HG03469 (cell line): ENCODE data around the gene TMC5.

Source experiments
- ATAC-seq: cut with Tn5 transposase; IDR thresholded peaks from one replicate; pipeline ENCODE4 v1.9.1; 2021; ENCODE audit warnings: mild to moderate bottlenecking, moderate library complexity, moderate number of reproducible peaks; ENCODE audit not compliant: unreplicated experiment

TMC5 gene

DNA sequence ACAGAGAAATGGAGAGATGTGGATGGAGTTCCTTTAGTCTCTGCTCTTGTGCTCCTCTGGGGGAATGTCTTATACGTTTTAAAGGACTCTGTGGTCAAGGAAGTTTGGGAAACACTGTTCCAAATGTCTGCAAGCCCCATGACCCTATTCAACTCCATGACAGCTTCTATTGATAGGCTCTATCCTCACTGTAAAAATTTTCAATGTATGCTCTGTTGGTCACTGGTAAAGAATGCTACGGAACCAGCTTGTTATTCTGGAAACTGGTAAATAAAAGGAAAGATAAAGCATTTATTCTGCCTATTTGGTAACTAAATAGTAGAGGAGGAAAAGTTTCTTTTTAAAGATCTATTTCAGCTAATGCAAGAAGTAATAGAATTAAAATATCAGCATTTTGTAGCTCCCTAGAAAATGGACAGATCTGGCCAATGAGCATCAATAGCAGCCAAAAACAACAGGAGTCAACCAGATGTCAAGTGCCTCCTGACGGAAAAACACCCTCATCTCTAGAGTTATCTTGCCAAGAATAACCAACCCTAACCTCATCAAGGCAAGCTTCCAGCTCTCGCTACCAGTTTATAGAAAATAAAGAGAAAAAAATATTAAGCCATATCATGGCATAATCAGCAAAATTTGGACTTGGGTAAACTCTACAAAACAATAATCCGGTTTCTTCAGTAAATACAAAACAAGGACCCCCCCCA is 88.1 kb downstream of the TMC5 start:
- no peak for ATAC-seq

DNA sequence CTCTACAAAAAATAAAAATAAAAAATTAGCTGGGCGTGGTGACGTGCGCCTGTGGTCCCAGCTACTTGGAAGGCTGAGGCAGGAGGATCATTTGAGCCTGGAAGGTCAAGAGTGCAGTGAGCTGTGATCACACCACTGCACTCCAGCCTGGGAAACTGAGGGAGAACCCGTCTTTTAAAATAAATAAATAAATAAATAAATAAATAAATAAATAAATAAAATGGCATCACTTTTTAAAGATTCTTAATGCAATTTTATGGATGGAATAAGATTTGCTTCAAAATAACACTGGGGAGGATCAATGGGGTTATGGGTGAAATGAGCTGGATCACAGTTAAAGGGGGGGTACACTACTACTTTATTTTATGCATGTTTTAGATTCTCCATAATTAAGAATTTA is 89.3 kb downstream of the TMC5 start:
- no peak for ATAC-seq

DNA sequence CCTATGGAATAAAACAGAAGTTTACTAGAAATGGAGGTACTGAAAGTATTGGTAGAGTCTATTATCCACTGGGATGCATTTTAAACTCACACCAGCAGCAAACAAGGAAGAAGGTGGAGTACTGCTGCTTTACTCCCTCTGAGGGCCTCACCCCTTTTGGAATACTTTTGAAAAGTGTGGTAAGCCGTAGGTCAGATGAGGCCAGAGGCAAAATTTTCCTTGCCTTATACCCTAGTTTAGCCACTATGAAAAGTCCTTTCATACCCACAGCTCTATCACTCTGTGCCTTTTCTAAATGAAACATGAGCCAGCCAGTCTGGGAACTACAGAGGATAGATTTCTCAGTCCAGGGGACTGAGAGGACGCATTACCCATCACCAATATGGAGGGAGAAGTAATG is 90.2 kb downstream of the TMC5 start:
- no peak for ATAC-seq

DNA sequence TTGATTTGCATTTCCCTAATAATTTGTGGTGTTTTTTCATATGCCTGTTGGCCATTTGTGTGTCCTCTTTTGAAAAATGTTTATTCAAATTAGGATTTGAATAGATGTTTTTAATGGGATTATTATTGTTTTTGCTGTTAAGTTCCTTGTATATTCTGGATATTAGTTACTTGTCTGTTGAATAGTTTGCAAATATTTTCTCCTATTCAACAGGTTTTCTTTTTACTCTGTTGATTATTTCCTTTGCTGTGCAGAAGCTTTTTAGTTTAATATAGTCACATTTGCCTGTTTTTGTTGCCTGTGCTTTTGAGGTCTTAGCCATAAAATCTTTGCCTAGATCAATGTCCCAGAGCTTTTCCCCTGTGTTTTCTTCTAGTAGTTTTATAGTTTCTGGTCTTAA is 94.6 kb downstream of the TMC5 start:
- no peak for ATAC-seq

DNA sequence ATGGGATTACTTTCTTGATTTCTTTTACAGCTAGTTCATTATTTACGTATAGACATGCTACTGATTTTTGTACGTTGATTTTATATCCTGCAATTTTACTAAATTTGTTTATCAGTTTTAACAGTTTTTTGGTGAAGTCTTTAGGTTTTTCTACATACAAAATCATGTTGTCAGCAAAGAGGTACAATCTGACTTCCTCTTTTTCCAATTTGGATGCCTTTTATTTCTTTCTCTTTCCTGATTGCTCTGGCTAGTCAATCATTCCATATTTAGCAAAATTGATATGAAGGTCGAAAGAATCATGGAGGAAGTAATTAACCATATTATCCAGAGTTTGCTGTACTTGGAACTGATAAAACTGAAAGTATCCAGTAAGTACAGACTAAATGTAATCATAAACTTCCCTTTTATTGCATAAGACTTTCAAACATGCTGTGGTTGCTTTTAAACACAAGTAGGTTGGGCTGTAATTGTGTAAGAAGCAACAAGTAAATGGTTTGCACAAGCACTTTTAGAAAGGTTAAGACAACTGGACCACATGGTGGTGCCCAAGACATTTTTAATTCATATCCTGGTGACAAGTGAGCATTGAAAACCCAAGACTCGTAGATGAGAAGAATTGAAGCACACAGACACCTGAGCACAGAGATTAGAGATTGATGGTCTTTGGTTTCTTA is 95.8 kb downstream of the TMC5 start:
- ATAC-seq, result no peak

DNA sequence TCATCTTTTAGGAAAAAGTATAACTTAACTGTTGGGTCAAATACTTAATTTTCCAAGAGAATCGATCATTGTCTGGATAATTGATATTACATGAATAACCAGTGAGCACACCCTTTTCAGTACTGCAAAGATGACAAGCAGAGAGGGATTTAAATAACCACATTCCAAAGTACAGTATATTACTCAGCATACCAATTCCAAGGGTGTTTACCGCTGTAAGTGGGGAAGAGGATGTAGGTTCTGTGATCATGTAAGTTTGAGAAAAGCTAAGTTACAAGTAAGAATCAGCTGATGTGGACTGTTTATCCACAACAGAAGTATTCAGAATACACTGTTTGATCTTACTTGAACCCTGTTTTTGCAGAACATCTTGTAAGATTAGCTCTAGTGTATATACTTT is 98.1 kb downstream of the TMC5 start:
- no peak for ATAC-seq

DNA sequence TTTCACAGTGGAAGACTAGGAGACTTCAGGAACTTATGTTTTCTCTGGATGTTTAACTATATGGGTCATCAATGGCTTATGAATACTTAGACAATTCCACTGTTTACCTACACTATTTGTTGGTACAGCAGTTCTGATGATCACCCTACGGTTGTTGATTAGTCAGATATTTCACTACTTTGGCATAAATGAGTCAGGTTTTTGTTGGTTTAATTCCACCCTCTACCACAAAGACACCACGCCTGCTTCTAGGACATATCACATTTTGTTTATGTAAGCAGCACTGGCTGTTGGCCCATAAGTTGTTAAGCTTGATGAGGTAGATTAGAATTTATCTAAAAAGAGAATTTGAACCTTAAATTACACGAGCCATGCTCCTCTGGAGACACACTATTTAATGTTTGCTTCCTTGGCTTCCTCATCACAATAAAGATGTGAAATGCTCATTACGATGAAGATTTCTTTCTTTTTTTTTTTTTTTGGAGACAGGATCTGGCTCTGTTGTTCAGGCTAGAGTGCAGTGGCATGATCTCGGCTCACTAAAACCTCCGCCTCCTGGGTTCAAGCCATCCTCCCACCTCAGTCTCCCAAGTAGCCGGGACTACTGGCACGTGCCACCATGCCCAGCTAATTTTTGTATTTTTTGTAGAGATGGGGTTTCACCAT is 99.9 kb downstream of the TMC5 start:
- no peak for ATAC-seq

DNA sequence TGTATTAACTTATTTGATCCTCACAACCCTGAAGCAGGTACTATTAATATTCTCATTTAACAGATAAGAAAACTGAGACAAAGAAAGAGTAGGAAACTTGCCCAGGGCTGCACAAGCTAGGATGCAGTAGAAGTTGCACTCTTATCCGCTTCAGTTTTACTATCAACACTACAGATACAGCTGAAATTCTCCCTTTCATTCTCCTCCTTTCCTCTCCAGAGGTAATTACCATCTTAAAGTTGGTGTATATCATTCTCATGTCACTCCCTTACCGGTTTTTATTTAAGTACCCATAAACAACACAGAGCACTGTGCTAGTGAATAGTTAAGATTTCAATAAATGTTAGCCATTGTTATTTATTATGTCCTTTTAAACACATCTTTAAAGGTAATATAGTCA is 100.7 kb downstream of the TMC5 start:
- no peak for ATAC-seq

DNA sequence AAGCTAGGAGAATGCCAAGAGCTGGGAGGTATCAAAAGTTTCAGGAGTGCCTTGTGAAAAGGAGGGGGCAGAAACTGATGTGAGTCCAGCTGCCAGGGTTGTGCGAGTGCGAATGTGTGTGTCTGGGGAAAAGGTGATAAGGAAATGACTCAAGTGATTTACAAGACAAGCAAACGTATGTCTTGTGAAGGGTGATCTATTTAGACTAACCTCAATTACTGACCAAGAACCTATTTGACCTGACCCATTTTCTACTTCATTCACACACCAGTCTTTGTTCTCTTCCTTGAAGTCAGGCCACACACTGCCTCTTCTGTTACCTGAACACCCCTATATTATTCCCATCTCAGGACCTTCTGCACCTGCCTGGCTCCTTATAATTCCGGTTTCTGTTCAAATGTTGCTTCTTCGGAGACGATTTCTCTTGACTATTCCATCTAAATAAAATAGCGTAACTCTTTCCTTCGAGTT is 103.2 kb downstream of the TMC5 start:
- ATAC-seq, result no peak

DNA sequence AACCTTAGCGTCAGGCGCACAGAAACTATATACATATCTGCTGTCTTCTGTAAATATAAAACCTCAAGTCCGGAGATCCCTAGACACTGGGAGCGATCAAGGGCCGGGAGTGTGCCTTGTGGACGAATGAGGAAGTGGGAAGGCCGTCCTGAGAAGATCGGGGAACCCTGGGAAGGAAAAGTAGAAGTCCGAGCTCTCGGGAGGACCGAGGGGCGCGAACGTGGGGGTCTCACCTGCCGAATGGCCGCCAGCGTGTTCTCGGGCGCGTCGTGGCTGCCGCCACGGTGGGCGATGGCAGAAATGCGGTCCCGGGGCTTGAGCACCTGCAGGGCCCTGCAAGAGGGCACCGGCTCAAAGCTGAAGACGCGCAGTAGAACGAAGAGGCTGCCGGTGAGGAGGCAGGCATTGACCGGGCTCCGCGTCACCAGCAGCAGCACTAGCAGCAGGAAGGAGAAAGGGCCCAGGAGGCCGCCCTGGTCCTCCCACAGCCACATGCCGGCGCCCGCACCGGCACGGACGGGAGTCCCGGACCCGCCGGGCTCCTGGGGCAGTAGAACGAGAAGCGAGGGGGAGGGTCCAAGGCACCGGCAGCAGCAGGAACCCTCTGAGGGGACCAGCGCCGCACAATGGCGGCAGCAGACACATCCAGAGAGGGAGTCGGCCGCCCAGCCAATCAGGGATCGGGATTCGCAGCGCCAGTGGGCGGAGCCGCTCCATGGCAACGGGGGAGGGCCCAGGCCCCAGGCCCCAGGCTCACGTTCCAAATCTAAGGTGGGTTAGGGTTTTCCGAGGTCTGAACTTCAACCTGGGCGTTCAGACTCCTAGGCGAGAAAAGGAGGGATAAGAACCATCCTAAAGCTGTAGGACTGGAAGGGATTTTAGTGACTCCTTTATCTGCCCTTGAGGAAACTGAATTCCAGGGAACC is 104.1 kb downstream of the TMC5 start, which contains the start of gene GDE1:
GDE1 (minus strand) TSS at position 628 of the 926 bp plus-strand sequence; CDS start at position 494, 134 bp downstream.
- ATAC-seq, result peak; percentile 69

DNA sequence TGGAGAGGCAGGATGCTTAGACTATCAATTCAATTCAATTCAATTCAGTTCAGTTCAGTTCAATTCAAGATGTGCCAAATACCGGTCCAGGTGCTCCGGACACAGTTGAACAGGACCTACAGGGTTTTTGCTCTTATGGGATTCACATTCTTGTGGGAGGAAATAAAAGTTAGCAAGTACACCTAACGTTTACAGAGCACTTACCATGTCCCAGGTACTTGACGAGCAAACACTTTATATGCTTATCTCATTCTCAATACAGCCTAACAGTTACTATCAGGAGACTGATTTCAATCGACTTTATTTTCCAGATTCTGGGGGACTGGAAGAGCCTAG is 104.7 kb downstream of the TMC5 start:
- ATAC-seq, result no peak

DNA sequence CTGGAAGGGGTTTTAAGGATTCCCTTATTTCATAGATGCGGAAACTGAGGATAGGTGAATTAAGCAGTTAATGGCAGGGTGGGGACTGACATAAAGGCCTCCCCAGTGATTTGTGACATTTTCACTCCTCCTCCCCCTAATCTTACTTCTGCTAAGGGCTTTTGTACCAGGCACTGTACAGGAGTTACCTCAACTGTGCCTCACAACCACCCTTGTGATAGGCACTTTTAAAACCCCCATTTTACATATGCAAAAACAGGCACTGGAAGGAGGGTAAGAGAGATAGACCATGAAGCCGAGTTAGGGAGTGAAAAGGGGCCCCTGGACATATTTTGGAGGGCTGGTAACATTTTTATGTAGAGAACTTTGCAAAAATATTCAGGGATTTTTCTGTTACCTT is 105.1 kb downstream of the TMC5 start:
- no peak for ATAC-seq

DNA sequence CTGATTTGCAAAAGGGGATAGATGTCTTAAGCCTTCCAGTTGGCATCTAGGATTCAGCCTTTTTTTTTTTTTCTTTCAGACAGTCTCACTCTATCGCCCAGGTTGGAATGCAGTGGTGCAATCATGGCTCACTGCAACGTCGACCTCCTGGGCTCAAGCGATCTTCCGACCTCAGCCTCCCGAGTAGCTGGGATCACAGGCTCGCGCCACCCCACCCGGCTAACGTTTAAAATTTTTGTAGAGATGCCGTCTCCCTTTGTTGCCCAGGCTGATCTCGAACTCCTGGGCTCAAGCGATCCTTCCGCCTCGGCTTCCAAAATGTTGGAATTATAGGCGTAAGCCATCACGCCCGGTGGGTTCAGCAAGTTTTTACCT is 105.5 kb downstream of the TMC5 start:
- no peak for ATAC-seq

DNA sequence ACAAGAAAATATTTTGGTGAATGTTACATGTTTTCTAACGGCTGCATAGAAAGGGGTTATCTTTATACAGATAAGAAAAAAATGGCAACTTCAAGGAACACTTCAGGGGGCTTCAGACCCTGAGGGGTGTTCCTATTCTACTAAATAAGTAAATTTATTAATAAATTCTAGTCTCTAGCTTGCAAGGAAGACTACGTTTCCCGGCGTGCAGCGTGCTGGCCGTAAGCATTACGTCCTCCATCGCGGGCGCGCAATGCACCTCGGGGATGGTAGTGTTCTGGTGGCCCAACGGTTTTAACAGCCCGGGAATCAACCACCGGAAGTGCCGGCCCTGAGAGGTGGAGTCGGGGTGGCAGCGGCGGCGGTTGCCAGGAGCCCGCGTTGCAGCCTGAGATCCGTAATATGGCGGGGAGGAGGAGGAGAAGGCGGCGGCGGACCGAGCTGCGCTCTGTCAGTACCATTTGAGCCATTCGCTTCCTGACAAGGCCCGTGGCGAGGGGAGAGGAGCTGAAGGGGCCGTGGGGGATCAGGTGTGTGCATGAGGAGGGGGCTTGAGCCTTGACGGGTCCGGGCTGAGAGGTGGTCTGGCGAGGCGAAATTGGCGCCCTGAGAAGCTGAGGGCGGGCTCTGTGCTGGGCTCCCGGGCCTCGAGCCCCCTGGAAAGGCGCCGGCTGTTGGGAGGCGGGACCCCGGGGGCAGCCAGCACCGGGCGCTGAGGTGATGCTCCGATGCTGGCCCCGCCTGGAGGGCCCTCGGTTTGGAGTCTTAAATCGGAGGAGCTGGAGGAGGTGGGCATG is 106.1 kb downstream of the TMC5 start, which contains the start of gene CCP110:
CCP110 (plus strand) TSS at position 384 of the 797 bp plus-strand sequence. CDS start 3,940 bp downstream, outside the sequence.
- ATAC-seq, result peak; percentile 56

DNA sequence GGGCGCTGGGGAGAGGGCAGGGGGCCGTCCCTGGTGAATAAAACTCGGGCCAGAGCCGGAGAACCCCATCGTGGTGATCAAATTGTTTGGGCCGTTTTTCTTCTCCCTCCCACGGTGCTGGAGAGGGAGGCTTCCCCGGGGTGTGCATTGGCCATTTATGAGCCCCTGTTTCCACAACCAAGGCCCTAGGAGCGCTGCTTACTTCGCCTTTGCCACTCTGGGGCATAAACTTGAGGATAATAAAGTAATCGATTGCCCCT is 106.6 kb downstream of the TMC5 start:
- ATAC-seq, result no peak

DNA sequence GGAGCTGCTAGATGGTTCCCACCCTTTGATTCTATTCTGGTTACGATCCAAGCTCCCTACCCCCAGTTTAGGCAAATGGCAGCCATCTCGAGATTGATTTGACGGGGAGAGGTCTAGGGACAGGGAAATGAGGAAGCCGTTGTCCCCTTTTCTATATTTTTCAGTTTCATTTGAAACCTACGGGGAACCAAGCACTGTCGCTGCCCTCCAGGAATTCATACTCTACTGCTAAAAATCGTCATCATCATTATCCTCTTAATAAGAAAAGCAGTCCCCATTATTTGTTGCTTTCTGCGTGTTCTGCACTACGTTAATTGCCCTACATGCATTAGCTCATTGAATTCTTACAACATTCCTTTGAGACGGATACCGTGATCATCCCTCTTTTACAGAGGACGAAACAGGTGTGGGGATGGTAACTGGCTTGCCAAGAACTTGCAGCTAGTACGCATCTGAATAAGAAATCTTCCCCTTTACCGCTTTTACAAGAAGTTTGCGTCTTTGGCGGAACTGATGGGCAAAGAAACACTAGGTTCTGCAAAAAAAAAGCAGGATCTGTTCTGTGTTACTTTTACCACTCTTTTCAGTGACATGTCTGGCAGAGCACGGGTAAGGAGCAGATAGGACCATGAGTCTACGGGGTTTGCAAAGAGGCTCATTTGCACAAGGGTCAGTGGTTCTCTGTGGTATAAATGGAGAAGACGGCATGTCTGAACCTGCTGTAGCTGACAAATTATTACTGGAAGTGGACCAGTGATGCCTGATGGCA is 107.1 kb downstream of the TMC5 start:
- no peak for ATAC-seq

DNA sequence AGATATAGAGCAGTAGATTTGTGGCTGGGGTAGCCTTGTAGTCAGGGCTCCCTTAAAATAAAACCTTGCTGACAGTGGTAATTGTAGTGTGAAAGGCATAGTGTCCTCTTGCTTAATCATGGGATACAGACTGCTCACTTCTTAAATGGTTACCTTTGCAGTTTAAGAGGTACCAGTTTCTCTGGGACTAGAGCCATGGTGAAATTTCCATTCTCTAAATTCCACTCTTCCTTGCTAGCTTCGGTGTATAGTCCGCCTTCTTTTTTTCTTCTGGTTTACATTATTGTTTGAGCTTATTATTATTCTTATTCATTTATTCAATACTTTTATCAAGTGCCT is 107.7 kb downstream of the TMC5 start:
- ATAC-seq, result no peak

DNA sequence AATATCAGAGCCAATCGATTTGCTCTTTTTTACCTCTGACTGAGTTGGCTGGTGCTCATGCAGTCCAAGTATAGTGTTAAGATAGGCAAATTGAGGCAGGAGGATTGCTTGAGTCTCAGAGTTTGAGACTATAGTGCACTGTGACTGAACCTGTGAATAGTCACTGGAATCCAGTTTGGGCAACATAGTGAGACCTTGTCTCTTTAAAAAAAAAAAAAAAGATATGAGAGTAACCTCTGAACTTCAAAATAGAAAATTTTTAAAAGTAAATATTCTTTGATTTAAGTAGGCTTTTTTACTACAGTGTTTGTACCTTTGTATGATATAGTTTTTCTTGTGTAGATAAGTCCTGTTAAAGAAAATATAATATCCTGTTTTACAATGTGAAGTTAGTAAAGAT is 109.5 kb downstream of the TMC5 start:
- ATAC-seq, result no peak

DNA sequence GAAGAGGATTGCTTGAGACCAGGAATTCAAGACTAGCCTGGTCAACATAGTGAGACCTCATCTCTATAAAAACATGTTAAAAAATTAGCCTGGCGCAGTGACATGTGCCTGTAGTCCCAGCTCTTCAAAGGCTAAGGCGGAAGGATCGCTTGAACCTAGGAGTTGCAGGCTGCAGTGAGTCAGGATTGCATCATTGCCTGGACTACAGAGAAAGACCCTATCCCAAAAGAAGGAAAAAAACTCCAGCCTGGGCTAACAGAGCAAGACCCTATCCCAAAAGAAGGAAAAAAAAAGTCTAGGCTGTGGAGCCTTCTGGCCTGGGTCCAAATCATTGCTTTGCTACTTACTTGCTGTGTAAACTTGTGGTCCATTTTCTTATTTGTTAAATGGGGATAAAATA is 111.0 kb downstream of the TMC5 start:
- ATAC-seq, result no peak

DNA sequence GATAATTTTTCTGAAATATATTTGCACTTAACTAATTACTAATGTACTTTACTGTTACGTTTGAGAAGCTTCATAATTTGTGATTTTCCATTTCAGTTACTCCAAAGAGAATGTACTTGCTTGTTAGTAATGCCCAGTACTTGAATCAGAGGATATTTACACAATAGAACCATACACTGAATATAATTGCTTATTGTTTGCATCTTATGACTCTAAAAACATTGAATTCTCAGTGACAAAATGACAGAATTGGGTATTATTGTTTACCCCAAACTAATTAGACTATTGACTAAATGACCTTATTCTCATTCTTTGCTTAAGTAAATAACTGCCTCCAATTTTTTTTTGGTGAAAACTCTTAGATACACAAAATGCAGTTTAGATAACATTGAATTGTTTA is 114.9 kb downstream of the TMC5 start:
- ATAC-seq, result no peak
